Measurements from ENCODE around the gene PRDM15. TPM values are rescaled to one million over a fixed set of nuclear protein-coding genes. Genes with fewer than 3 reads are reported as not detected.

The PRDM15 gene
- total and polyA plus RNA-seq, 7 donors, result 1.2 to 6.9 (median 4.6) TPM

DNA sequence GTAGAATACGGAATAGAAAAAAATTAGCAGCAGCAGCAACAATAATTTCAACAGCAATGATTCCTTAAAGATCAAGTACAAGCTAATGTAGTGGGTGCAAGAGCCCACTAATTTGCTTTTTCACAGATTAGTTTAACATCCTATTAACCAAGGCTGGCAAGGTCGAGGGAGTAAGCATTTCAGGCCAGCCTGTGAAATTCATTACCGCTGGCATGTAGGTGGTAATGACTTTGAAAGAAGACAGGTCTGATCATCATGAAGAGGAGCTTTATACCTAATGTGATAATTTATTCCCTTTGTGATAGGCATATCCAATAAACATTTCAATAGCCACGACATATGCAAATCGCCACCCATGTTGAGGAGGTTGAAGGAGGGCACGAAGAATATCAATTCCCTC lies 11.2 kb upstream of the PRDM15 start:
- Histone ChIP-seq H3K9me3 (no peaks in the 10 kb centered on the region), H3K4me3 (no peak overlapping the region), H3K36me3 (peaks cover 0 to 44% (median 5%) of the 10 kb centered on the region in 4 donors), H3K27me3 (no peaks in the 10 kb centered on the region), H3K4me1 (peaks cover 0 to 5% (median 0%) of the 10 kb centered on the region in 4 donors), H3K27ac (no peak overlapping the region)
- no peak for TF ChIP-seq POLR2AphosphoS5 (IDR thresholded peaks at IDR 0.05)
- no peak for TF ChIP-seq CTCF (IDR thresholded peaks at IDR 0.05)
- TF ChIP-seq EP300 (IDR thresholded peaks at IDR 0.05), result no peak
- TF ChIP-seq POLR2A (IDR thresholded peaks at IDR 0.05), result no peak
- DNase-seq, result no peak
- intact Hi-C loops (cut with DNase I), result no loop called here
- WGBS, 2 donors, result 80 to 93% methylated on average over 6 of the region's 6 CpGs

GRCh38 chr21:41888749-41889376 lies 9.7 kb upstream of the PRDM15 start:
- DNase-seq, result no peak
- Histone ChIP-seq H3K9me3 (no peaks in the 10 kb centered on the region), H3K36me3 (peaks cover 0 to 33% (median 2%) of the 10 kb centered on the region in 4 donors), H3K4me1 (peaks cover 0 to 12% (median 0%) of the 10 kb centered on the region in 4 donors), H3K4me3 (no peak overlapping the region), H3K27ac (no peak overlapping the region), H3K27me3 (no peaks in the 10 kb centered on the region)
- TF ChIP-seq CTCF (IDR thresholded peaks at IDR 0.05) (no peak), POLR2A (IDR thresholded peaks at IDR 0.05) (no peak), POLR2AphosphoS5 (IDR thresholded peaks at IDR 0.05) (no peak), EP300 (IDR thresholded peaks at IDR 0.05) (no peak)
- intact Hi-C loops (cut with DNase I), result no loop called here
- 89 to 90% methylated on average over 13 of the region's 13 CpGs for WGBS, 2 donors

DNA sequence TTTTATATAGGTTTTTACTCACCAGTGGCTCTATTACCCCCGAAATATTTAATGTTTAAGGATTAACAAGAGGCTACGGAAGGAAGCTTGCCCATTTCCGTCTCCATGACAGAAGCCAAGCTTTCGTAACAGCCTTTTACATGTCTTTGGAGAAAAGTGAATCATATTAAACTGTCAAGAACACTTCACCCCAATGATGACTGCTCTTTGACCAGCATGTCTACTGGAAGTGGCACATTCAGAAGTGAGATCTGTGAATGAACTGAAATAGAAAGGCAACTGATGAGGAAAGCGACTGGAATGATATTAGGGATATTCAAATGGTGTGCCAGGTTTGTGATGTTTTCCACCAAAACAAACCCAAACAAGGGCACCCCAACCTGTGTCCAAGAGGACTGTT lies 8.5 kb upstream of the PRDM15 start:
- Histone ChIP-seq H3K9me3 (no peaks in the 10 kb centered on the region), H3K27ac (no peak overlapping the region), H3K36me3 (peaks cover 0 to 31% (median 0%) of the 10 kb centered on the region in 4 donors), H3K27me3 (no peaks in the 10 kb centered on the region), H3K4me1 (peaks cover 0 to 12% (median 0%) of the 10 kb centered on the region in 4 donors), H3K4me3 (no peak overlapping the region)
- DNase-seq, result no peak
- TF ChIP-seq POLR2AphosphoS5 (IDR thresholded peaks at IDR 0.05), result no peak
- TF ChIP-seq EP300 (IDR thresholded peaks at IDR 0.05), result no peak
- TF ChIP-seq POLR2A (IDR thresholded peaks at IDR 0.05), result no peak
- TF ChIP-seq CTCF (IDR thresholded peaks at IDR 0.05), result no peak
- intact Hi-C loops (cut with DNase I), result no loop called here
- 91 to 95% methylated on average over 5 of the region's 5 CpGs for WGBS, 2 donors

- Histone ChIP-seq H3K4me1 (peaks cover 0 to 12% (median 0%) of the 10 kb centered on the region in 4 donors), H3K36me3 (peaks cover 0 to 17% (median 0%) of the 10 kb centered on the region in 4 donors), H3K4me3 (no peak overlapping the region), H3K27me3 (no peaks in the 10 kb centered on the region), H3K9me3 (no peaks in the 10 kb centered on the region), H3K27ac (no peak overlapping the region)
- intact Hi-C loops (cut with DNase I), result no loop called here
- TF ChIP-seq EP300 (IDR thresholded peaks at IDR 0.05) (no peak), POLR2A (IDR thresholded peaks at IDR 0.05) (no peak), CTCF (IDR thresholded peaks at IDR 0.05) (no peak), POLR2AphosphoS5 (IDR thresholded peaks at IDR 0.05) (no peak)
- no peak for DNase-seq
- WGBS, 2 donors, result 84 to 90% methylated on average over 7 of the region's 7 CpGs
Observed at GRCh38 chr21:41886328-41886727, 7.2 kb upstream of the PRDM15 start.
